HFFc6 (cell line): ENCODE results near the gene NDRG2. TPM values are rescaled to one million over a fixed set of nuclear protein-coding genes. Genes with fewer than 3 reads are reported as not detected.

Experiments used
- DNase-seq: peaks from one replicate; pipeline ENCODE4 v3.0.0-alpha.2; 2018
- H3K27ac Mint-ChIP-seq: 2 replicates; pipeline ENCODE4 v1.8.0; 2020; ENCODE audit warnings: mild to moderate bottlenecking, mixed read lengths
- H3K27me3 Mint-ChIP-seq: 2 replicates; pipeline ENCODE4 v1.8.0; 2021; ENCODE audit warnings: mild to moderate bottlenecking, moderate library complexity, mixed read lengths; ENCODE audit not compliant: insufficient read depth
- H3K36me3 Mint-ChIP-seq: 2 replicates; pipeline ENCODE4 v1.8.0; 2021; ENCODE audit warnings: low read depth, mixed read lengths
- H3K4me1 Mint-ChIP-seq: 2 replicates; pipeline ENCODE4 v1.8.0; 2020; ENCODE audit warnings: low read depth, mixed read lengths
- H3K4me3 Mint-ChIP-seq: 2 replicates; pipeline ENCODE4 v1.8.0; 2020; ENCODE audit warnings: mild to moderate bottlenecking, moderate library complexity, mixed read lengths
- H3K9me3 Mint-ChIP-seq: 2 replicates; pipeline ENCODE4 v1.8.0; 2020; ENCODE audit warnings: mild to moderate bottlenecking, mixed read lengths
- total RNA-seq, 6 experiments: library from RNA; stranded (reverse); fragmentation: NEBNext Ultra II Directional; extraction: Animal tissue kit (Norgen Biotek cat#: 25700); gene quantifications; 2 replicates in 1 of 6; 3 replicates in 5 of 6; pipeline ENCODE4 v1.2.3, GENCODE V29; 2021
- TF ChIP-seq, protein P1 (sequence below): fragments of 200-600 bp; sonication (generic); IDR thresholded peaks from 2 replicates; pipeline ENCODE4 v1.5.0; 2021; ENCODE audit warnings: antibody characterized with exemption, mild to moderate bottlenecking

Gene NDRG2
- total RNA-seq, 6 experiments from 2014 or later, result 0.11 to 0.31 (median 0.23) TPM; not detected in 2

DNA sequence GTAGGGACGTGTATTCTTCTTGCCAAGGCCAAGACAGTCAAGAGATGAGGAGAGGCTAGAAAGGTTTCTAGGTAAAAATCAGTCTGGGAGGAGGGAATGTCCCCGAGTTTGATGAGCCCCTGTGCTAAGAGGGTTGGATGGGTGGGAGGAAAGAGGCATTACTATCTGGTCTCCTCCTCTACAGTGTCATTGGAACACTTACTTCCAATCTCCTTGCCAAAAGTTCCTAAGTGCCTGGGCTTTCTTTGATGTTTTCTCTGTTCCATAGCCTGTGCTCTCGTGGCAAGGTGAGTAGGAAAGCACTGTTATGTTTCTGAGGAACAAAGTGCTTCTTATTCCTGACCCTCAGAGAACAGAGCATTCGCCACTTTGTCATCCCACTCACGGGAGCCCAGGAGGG is 9.8 kb upstream of the NDRG2 start, which contains the start of gene RNASE13:
Gene RNASE13 (minus strand): TSS at position 101 of the 400 bp plus-strand sequence. CDS start 519 bp downstream, outside the sequence.
- no peaks in the 10 kb centered on the region for H3K9me3 Mint-ChIP-seq
- TF ChIP-seq, protein P1, sequence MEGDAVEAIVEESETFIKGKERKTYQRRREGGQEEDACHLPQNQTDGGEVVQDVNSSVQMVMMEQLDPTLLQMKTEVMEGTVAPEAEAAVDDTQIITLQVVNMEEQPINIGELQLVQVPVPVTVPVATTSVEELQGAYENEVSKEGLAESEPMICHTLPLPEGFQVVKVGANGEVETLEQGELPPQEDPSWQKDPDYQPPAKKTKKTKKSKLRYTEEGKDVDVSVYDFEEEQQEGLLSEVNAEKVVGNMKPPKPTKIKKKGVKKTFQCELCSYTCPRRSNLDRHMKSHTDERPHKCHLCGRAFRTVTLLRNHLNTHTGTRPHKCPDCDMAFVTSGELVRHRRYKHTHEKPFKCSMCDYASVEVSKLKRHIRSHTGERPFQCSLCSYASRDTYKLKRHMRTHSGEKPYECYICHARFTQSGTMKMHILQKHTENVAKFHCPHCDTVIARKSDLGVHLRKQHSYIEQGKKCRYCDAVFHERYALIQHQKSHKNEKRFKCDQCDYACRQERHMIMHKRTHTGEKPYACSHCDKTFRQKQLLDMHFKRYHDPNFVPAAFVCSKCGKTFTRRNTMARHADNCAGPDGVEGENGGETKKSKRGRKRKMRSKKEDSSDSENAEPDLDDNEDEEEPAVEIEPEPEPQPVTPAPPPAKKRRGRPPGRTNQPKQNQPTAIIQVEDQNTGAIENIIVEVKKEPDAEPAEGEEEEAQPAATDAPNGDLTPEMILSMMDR, result no peak

DNA sequence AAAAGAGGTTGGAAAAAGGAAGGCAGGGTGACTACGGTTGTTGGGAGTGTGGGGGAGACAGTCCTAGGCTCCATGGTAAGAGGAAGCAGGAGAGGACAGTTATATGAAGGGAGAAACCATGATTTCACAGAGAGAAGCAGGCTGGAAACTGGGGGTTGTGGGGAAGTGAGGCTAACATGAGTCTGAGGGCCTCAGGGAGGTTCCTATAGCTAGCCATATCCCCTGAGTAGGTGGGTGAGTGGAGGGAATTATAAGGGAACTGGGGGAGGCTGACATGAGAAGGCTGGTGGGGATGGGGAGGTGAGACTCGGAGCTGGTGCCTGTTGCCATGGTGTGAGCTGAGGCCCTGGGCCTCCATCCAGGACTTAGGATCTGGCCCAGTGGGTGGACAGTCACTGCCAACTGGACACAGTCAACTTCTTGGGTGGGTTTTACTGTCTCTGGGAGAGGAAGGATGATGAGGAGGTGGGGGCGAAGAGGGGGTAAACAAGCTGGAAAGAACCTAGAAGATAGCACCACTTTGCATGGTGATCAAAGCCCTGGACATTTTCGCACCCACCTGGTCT is 8.4 kb upstream of the NDRG2 start:
- Mint-ChIP-seq H3K4me3 (no peak overlapping the region), H3K27ac (no peak overlapping the region), H3K9me3 (no peaks in the 10 kb centered on the region), H3K4me1 (no peaks in the 10 kb centered on the region), H3K36me3 (no peaks in the 10 kb centered on the region), H3K27me3 (peaks cover 42% of the 10 kb centered on the region)
- TF ChIP-seq, protein P1, result no peak
- DNase-seq, result no peak

More for the DNA sequence above, 9.8 kb upstream of the NDRG2 start, which contains the start of gene RNASE13:
- H3K27me3 Mint-ChIP-seq, result peaks cover 49% of the 10 kb centered on the region
- H3K4me1 Mint-ChIP-seq, result peaks cover 10% of the 10 kb centered on the region
- no peaks in the 10 kb centered on the region for H3K36me3 Mint-ChIP-seq
- H3K4me3 Mint-ChIP-seq, result no peak within 1 kb of the TSS
- H3K27ac Mint-ChIP-seq, result no peak within 1 kb of the TSS
- DNase-seq, result no peak

DNA sequence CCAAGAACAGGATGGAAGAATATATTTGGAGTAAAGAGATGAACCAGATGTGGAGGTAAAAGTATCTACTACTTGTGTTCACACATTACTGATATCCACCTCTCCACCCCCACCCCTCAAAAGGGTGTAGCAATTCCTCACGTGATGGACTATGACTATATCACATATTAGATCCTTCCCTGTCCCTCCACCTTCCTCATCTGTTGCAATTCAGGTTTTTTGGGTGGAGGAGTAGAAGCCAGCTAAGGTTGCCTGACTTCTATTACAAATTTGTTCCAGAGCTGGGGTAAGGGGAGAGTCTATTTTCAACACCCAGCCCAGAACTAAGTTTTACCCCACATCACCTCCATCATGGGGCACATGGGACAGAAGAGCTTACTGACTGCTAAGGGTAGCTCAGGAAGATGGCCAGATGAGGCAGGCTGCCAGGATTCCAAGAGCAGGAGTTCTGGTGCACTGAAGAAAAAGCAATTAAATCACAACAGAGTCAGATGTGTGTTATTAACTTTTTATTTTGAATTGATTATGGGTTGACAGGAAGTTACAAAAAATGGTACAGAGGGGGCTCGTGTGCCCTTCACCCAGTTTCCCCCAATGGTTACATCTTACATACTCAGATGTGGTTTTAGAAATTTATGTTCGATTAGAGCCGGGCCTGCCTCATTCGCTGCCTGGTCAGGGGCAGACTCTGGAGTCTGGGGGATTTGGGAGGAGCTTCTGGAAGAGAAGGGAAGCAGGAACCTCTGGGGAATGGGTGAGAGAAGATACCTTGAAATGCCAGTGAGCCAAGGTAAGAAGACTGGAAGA is 7.7 kb upstream of the NDRG2 start:
- H3K4me1 Mint-ChIP-seq, result no peaks in the 10 kb centered on the region
- H3K27me3 Mint-ChIP-seq, result peaks cover 44% of the 10 kb centered on the region
- TF ChIP-seq, protein P1, result no peak
- H3K36me3 Mint-ChIP-seq, result no peaks in the 10 kb centered on the region
- no peak overlapping the region for H3K4me3 Mint-ChIP-seq
- H3K27ac Mint-ChIP-seq, result no peak overlapping the region
- H3K9me3 Mint-ChIP-seq, result no peaks in the 10 kb centered on the region
- no peak for DNase-seq

DNA sequence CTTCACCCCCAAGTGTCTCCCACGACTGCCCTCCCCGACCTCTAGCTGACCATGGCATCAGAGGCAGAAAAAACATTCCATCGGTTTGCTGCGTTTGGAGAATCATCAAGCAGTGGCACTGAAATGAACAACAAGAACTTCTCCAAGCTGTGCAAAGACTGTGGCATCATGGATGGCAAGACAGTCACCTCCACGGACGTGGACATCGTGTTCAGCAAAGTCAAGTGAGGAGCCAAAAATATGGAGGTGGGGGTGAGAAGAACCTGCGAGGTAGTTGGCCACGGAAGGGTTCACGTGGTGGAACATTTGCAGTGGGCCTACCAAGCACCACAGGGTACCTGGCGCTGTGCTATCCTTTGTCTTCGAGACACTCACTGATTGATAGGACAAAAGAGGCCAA is 5.7 kb upstream of the NDRG2 start:
- Mint-ChIP-seq H3K27me3 (peaks cover 44% of the 10 kb centered on the region), H3K9me3 (no peaks in the 10 kb centered on the region)

GRCh38 chr14:21029917-21030316 is 5.1 kb upstream of the NDRG2 start, which contains the start of gene TPPP2:
Gene TPPP2 (plus strand): TSS chr14:21030217. CDS start chr14:21030582, 365 bp downstream.
- H3K4me1 Mint-ChIP-seq, result no peaks in the 10 kb centered on the region
- H3K36me3 Mint-ChIP-seq, result no peaks in the 10 kb centered on the region
- DNase-seq, result no peak
- H3K27ac Mint-ChIP-seq, result no peak within 1 kb of the TSS
- H3K27me3 Mint-ChIP-seq, result peaks cover 42% of the 10 kb centered on the region
- no peaks in the 10 kb centered on the region for H3K9me3 Mint-ChIP-seq
- no peak within 1 kb of the TSS for H3K4me3 Mint-ChIP-seq
- TF ChIP-seq, protein P1, result no peak

More for the DNA sequence above, 5.7 kb upstream of the NDRG2 start:
- TF ChIP-seq, protein P1, result no peak
- Mint-ChIP-seq H3K27ac (no peak overlapping the region), H3K4me3 (no peak overlapping the region), H3K36me3 (no peaks in the 10 kb centered on the region), H3K4me1 (no peaks in the 10 kb centered on the region)
- DNase-seq, result no peak
